Mesenchymal stem cell (in vitro differentiated cells and primary cell): Measurements from ENCODE around the gene LRRC56.

Source experiments
- DNase-seq: peaks from one replicate; pipeline ENCODE4 v3.0.0-alpha.2; 2013
- H2AFZ ChIP-seq: one replicate; pipeline ENCODE4 v1.6.1; 2013; ENCODE audit warnings: low read depth, mild to moderate bottlenecking, control low read depth, inconsistent platforms, low read length, moderate library complexity
- H2AK5ac ChIP-seq: 2 replicates; pipeline ENCODE4 v1.6.1; 2013; ENCODE audit warnings: low read length, moderate library complexity, mild to moderate bottlenecking, inconsistent platforms; ENCODE audit not compliant: severe bottlenecking
- H2BK120ac ChIP-seq: one replicate; pipeline ENCODE4 v1.6.1; 2013; ENCODE audit warnings: low read depth, mild to moderate bottlenecking, inconsistent platforms, low read length, moderate library complexity
- H2BK12ac ChIP-seq, 2 experiments: one replicate each; pipeline ENCODE4 v1.6.1; 2013; ENCODE audit warnings: inconsistent platforms in 2 of 2, low read length in 2 of 2, mild to moderate bottlenecking in 2 of 2, moderate library complexity in 2 of 2, control low read depth in 1 of 2
- H2BK15ac ChIP-seq: one replicate; pipeline ENCODE4 v1.6.1; 2013; ENCODE audit warnings: mild to moderate bottlenecking, low read depth, inconsistent platforms; ENCODE audit not compliant: poor library complexity, severe bottlenecking
- H2BK5ac ChIP-seq: 2 replicates; pipeline ENCODE4 v1.6.1; 2013; ENCODE audit warnings: low read depth, mild to moderate bottlenecking, low read length, control low read depth, inconsistent platforms; ENCODE audit not compliant: poor library complexity, severe bottlenecking
- H3K14ac ChIP-seq, 2 experiments: one replicate each; pipeline ENCODE4 v1.6.1; 2013; ENCODE audit warnings: inconsistent platforms in 2 of 2, low read length in 2 of 2, control low read depth in 1 of 2, mild to moderate bottlenecking in 1 of 2, moderate library complexity in 1 of 2
- H3K18ac ChIP-seq, 2 experiments: one replicate each; pipeline ENCODE4 v1.6.1; 2013; ENCODE audit warnings: inconsistent platforms in 2 of 2, low read length in 2 of 2, control low read depth in 1 of 2, low read depth in 1 of 2, mild to moderate bottlenecking in 1 of 2
- H3K23ac ChIP-seq, 2 experiments: one replicate each; pipeline ENCODE4 v1.6.1; 2013; ENCODE audit warnings: inconsistent platforms in 2 of 2, low read length in 2 of 2, mild to moderate bottlenecking in 2 of 2, moderate library complexity in 2 of 2, control low read depth in 1 of 2
- H3K27ac ChIP-seq: 2 replicates; pipeline ENCODE4 v1.5.1; 2013; ENCODE audit warnings: mild to moderate bottlenecking, moderate library complexity, low read length, control low read depth, inconsistent platforms; ENCODE audit not compliant: poor library complexity, severe bottlenecking
- H3K27me3 ChIP-seq, 2 experiments: 2 replicates each; pipeline versions ENCODE4 v1.6.1 to v1.7.0; 2013; ENCODE audit warnings: low read length in 2 of 2, mild to moderate bottlenecking in 2 of 2, moderate library complexity in 2 of 2, control low read depth in 1 of 2, inconsistent platforms in 1 of 2; ENCODE audit not compliant: control insufficient read depth in 1 of 2, insufficient read depth in 1 of 2
- H3K36me3 ChIP-seq, 2 experiments: 2 replicates each; pipeline versions ENCODE4 v1.6.1 to v1.7.0; 2013; ENCODE audit warnings: low read length in 2 of 2, control low read depth in 1 of 2, inconsistent platforms in 1 of 2, low read depth in 1 of 2, mild to moderate bottlenecking in 1 of 2; ENCODE audit not compliant: insufficient read depth in 2 of 2, control insufficient read depth in 1 of 2
- H3K4ac ChIP-seq, 2 experiments: one replicate each; pipeline ENCODE4 v1.6.1; 2013; ENCODE audit warnings: inconsistent platforms in 2 of 2, low read length in 2 of 2, mild to moderate bottlenecking in 2 of 2, moderate library complexity in 2 of 2, control low read depth in 1 of 2, low read depth in 1 of 2
- H3K4me1 ChIP-seq: 2 replicates; pipeline ENCODE4 v1.6.1; 2013; ENCODE audit warnings: low read depth, low read length, control low read depth; ENCODE audit not compliant: control insufficient read depth, insufficient read depth
- H3K4me2 ChIP-seq: 2 replicates; pipeline ENCODE4 v1.6.1; 2013; ENCODE audit warnings: low read length, mild to moderate bottlenecking, inconsistent platforms; ENCODE audit not compliant: poor library complexity, severe bottlenecking
- H3K4me3 ChIP-seq, 2 experiments: 2 replicates each; pipeline versions ENCODE4 v1.5.1 to v1.7.0; 2013; ENCODE audit warnings: low read length in 2 of 2, mild to moderate bottlenecking in 2 of 2, control low read depth in 1 of 2, low read depth in 1 of 2; ENCODE audit not compliant: insufficient read depth in 1 of 2
- H3K79me1 ChIP-seq: replicated peaks from 2 replicates; pipeline ENCODE4 v1.6.1; 2013; ENCODE audit warnings: mild to moderate bottlenecking, control low read depth, low read length, inconsistent platforms; ENCODE audit not compliant: poor library complexity, severe bottlenecking
- H3K9ac ChIP-seq: 2 replicates; pipeline ENCODE4 v1.7.0; 2013; ENCODE audit warnings: mild to moderate bottlenecking, low read length, moderate library complexity
- H3K9me3 ChIP-seq: 2 replicates; pipeline ENCODE4 v1.7.0; 2013; ENCODE audit warnings: mild to moderate bottlenecking, low read length; ENCODE audit not compliant: control insufficient read depth
- H4K8ac ChIP-seq: one replicate; pipeline ENCODE4 v1.6.1; 2013; ENCODE audit warnings: inconsistent platforms, mild to moderate bottlenecking, low read length, moderate library complexity
- H4K91ac ChIP-seq: one replicate; pipeline ENCODE4 v1.6.1; 2013; ENCODE audit warnings: mild to moderate bottlenecking, low read length, inconsistent platforms
- WGBS: methylation state at CpG from one replicate; pipeline ENCODE4 v1.1.7; 2013; ENCODE audit warnings: mixed read lengths; 5-methylcytosine and 5-hydroxymethylcytosine counted together

LRRC56 gene

GRCh38 chr11:488992-489391 lies 48.3 kb upstream of the LRRC56 start:
- Histone ChIP-seq H3K9me3 (no peaks in the 10 kb centered on the region), H3K79me1 (peaks cover 29% of the 10 kb centered on the region), H3K23ac (no peak overlapping the region), H3K14ac (no peak overlapping the region), H2BK5ac (no peak overlapping the region), H3K4me3 (no peak overlapping the region), H2AK5ac (no peak overlapping the region), H3K18ac (no peak overlapping the region), H2BK120ac (no peak overlapping the region), H2BK15ac (no peak overlapping the region), H4K91ac (no peak overlapping the region), H3K4ac (no peak overlapping the region), H4K8ac (no peak overlapping the region), H3K9ac (no peak overlapping the region), H3K27ac (no peak overlapping the region), H3K4me1 (peaks cover 19% of the 10 kb centered on the region), H3K27me3 (no peaks in the 10 kb centered on the region), H3K4me2 (no peak overlapping the region), H3K36me3 (peaks cover 25 to 78% of the 10 kb centered on the region in 2 experiments), H2BK12ac (no peak overlapping the region), H2AFZ (no peak overlapping the region)
- 96% methylated on average over 19 of the region's 19 CpGs for WGBS
- no peak for DNase-seq

GRCh38 chr11:489610-490185 lies 47.6 kb upstream of the LRRC56 start:
- no peak overlapping the region for H3K4me3 ChIP-seq
- H3K18ac ChIP-seq: no peak overlapping the region
- peaks cover 24% of the 10 kb centered on the region for H3K79me1 ChIP-seq
- no peak overlapping the region for H2BK12ac ChIP-seq
- no peaks in the 10 kb centered on the region for H3K9me3 ChIP-seq
- H4K91ac ChIP-seq: peak overlapping the region; percentile 59
- no peak overlapping the region for H2BK15ac ChIP-seq
- WGBS: 95% methylated on average over 37 of the region's 37 CpGs
- H2BK5ac ChIP-seq: no peak overlapping the region
- no peak overlapping the region for H3K27ac ChIP-seq
- H3K4ac ChIP-seq: no peak overlapping the region
- no peak overlapping the region for H3K23ac ChIP-seq
- no peak overlapping the region for H3K9ac ChIP-seq
- DNase-seq: no peak
- H4K8ac ChIP-seq: no peak overlapping the region
- H3K36me3 ChIP-seq: peaks cover 32 to 81% of the 10 kb centered on the region in 2 experiments
- H2AK5ac ChIP-seq: no peak overlapping the region
- no peak overlapping the region for H2BK120ac ChIP-seq
- no peaks in the 10 kb centered on the region for H3K27me3 ChIP-seq
- H3K4me2 ChIP-seq: no peak overlapping the region
- H2AFZ ChIP-seq: no peak overlapping the region
- no peak overlapping the region for H3K14ac ChIP-seq
- peaks cover 19% of the 10 kb centered on the region for H3K4me1 ChIP-seq

DNA sequence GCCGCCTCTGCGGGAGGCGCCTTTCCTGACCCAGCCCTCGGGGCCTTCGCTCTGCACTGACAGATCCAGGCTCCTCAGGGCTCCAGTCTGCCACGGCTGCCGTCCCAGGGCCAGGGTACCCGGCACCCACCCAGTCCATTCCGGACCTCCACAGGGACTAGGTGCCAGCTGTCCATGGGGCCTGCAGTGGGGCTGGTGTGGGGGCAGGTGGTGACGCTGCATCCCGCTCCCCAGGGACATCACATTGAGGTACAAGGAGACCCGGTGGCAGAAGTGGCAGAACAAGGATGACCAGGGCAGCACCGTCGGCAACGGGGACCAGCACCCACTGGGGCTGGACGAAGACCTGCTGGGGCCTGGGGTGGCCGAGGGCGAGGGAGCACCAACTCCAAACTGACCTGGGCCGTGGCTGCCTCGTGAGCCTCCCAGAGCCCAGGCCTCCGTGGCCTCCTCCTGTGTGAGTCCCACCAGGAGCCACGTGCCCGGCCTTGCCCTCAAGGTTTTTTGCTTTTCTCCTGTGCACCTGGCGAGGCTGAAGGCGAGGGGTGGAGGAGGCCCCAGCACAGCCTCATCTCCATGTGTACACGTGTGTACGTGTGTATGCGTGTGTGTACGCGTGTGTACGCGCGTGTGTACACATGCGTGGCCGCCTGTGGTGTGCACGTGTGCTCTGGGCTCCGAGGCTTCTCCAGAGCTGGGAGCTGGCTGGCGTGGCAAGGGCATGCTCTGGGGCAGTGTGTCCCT lies 47.0 kb upstream of the LRRC56 start:
- Histone ChIP-seq H3K9ac (no peak overlapping the region), H4K8ac (no peak overlapping the region), H3K9me3 (no peaks in the 10 kb centered on the region), H3K27me3 (no peaks in the 10 kb centered on the region), H2BK12ac (no peak overlapping the region), H3K36me3 (peaks cover 38 to 81% of the 10 kb centered on the region in 2 experiments), H3K4me2 (no peak overlapping the region), H3K14ac (no peak overlapping the region), H3K4ac (no peak overlapping the region), H3K4me3 (no peak overlapping the region), H2AFZ (no peak overlapping the region), H2BK5ac (no peak overlapping the region), H4K91ac (no peak overlapping the region), H3K79me1 (peaks cover 21% of the 10 kb centered on the region), H3K23ac (no peak overlapping the region), H2BK120ac (no peak overlapping the region), H3K27ac (no peak overlapping the region), H3K4me1 (peaks cover 19% of the 10 kb centered on the region), H2AK5ac (no peak overlapping the region), H3K18ac (no peak overlapping the region), H2BK15ac (no peak overlapping the region)
- WGBS: 97% methylated on average over 38 of the region's 38 CpGs
- DNase-seq: no peak

DNA sequence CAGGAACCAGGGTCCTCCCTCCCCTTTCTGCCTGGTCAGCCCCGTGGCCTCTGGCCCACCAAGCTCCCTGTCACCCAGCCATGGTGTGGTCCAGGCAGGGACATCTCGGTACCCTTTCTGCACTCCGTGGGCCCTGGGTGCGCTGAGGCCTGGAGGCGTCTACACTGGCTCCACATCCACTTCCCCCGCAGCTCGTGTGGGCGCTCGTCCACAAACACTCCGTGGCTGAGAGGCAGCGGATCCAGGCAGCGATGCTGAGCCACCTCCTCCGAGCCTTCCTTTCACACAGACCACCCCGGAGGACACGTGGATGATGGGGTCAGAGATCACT lies 46.4 kb upstream of the LRRC56 start:
- H3K4me1 ChIP-seq: peaks cover 18% of the 10 kb centered on the region
- no peak overlapping the region for H3K14ac ChIP-seq
- no peak overlapping the region for H2AFZ ChIP-seq
- H3K4me2 ChIP-seq: no peak overlapping the region
- H3K4ac ChIP-seq: no peak overlapping the region
- peaks cover 44 to 81% of the 10 kb centered on the region in 2 experiments for H3K36me3 ChIP-seq
- WGBS: 93% methylated on average over 15 of the region's 15 CpGs
- no peaks in the 10 kb centered on the region for H3K9me3 ChIP-seq
- no peak overlapping the region for H2BK12ac ChIP-seq
- peaks cover 20% of the 10 kb centered on the region for H3K79me1 ChIP-seq
- H2BK5ac ChIP-seq: no peak overlapping the region
- H3K23ac ChIP-seq: no peak overlapping the region
- H2BK15ac ChIP-seq: no peak overlapping the region
- H3K4me3 ChIP-seq: no peak overlapping the region
- no peak overlapping the region for H3K27ac ChIP-seq
- no peak overlapping the region for H4K91ac ChIP-seq
- no peak overlapping the region for H2AK5ac ChIP-seq
- DNase-seq: no peak
- no peak overlapping the region for H4K8ac ChIP-seq
- H3K9ac ChIP-seq: no peak overlapping the region
- H3K27me3 ChIP-seq: no peaks in the 10 kb centered on the region
- no peak overlapping the region for H3K18ac ChIP-seq
- no peak overlapping the region for H2BK120ac ChIP-seq
